H1 (cell line): ENCODE measurements around the gene PSMB11. TPM values are rescaled to one million over a fixed set of nuclear protein-coding genes. Genes with fewer than 3 reads are reported as not detected.

ENCODE experiments used
- CTCF ChIA-PET: fragments of 300-600 bp; sonication (Branson Sonifier 250); formaldehyde crosslinking; loops from one replicate; lab custom pipeline; 2021; ENCODE audit not compliant: partially characterized antibody; lab: Charles Lee
- POLR2A ChIA-PET: fragments of 300-600 bp; sonication (Branson Sonifier 250); formaldehyde crosslinking; loops from one replicate; lab custom pipeline; 2021; ENCODE audit warnings: inconsistent platforms; ENCODE audit not compliant: partially characterized antibody; lab: Charles Lee
- DNase-seq, 2 experiments: peaks; one replicate each; pipeline versions ENCODE4 v3.0.0 to v3.0.0-alpha.2; 2010 to 2022; ENCODE audit warnings: low spot score in 2 of 2, low read depth in 1 of 2, mixed read lengths in 1 of 2
- FAIRE-seq: peaks from 2 replicates; lab custom pipeline; 2011; peaks lifted over from hg19 to GRCh38; lab: Jason Lieb, UNC
- H2AFZ ChIP-seq: 2 replicates; pipeline ENCODE4 v1.8.1; 2012; ENCODE audit warnings: low read length, inconsistent platforms
- H2AK5ac ChIP-seq: 2 replicates; pipeline ENCODE4 v1.6.1; 2013; ENCODE audit warnings: low read depth, low read length
- H2BK120ac ChIP-seq: replicated peaks from 2 replicates; pipeline ENCODE3; 2013; ENCODE audit warnings: low read depth, low read length, inconsistent platforms
- H2BK12ac ChIP-seq: 2 replicates; pipeline ENCODE4 v1.6.1; 2013; ENCODE audit warnings: low read depth, low read length
- H2BK15ac ChIP-seq: 2 replicates; pipeline ENCODE4 v1.6.1; 2013; ENCODE audit warnings: low read length
- H2BK20ac ChIP-seq: 2 replicates; pipeline ENCODE4 v1.6.1; 2013; ENCODE audit warnings: low read length
- H2BK5ac ChIP-seq: 2 replicates; pipeline ENCODE4 v1.6.1; 2013; ENCODE audit warnings: low read depth, low read length
- H3K14ac ChIP-seq: 2 replicates; pipeline ENCODE4 v1.6.1; 2013; ENCODE audit warnings: inconsistent platforms; ENCODE audit not compliant: insufficient read length
- H3K18ac ChIP-seq: 2 replicates; pipeline ENCODE4 v1.6.1; 2013; ENCODE audit warnings: low read length; ENCODE audit errors: extremely low read depth
- H3K23ac ChIP-seq: 2 replicates; pipeline ENCODE4 v1.6.1; 2013; ENCODE audit warnings: inconsistent platforms; ENCODE audit not compliant: insufficient read length
- H3K23me2 ChIP-seq: 2 replicates; pipeline ENCODE4 v1.6.1; 2013; ENCODE audit warnings: low read depth, low read length
- H3K27ac ChIP-seq: 2 replicates; pipeline ENCODE4 v1.6.1; 2011; ENCODE audit warnings: low read depth, low read length, inconsistent platforms
- H3K27me3 ChIP-seq, 4 experiments: replicated peaks in 1 of 4; 1 replicate in 1 of 4; 2 replicates in 3 of 4; pipeline versions ENCODE4 v1.6.1 to v1.8.1; 2011 to 2013; ENCODE audit warnings: low read length in 3 of 4, mild to moderate bottlenecking in 3 of 4, inconsistent platforms in 2 of 4, mixed read lengths in 2 of 4, moderate library complexity in 1 of 4; ENCODE audit not compliant: control insufficient read depth in 3 of 4, insufficient read depth in 3 of 4; ENCODE audit errors: extremely low read depth in 1 of 4
- H3K36me3 ChIP-seq, 4 experiments: 2 replicates each; pipeline versions ENCODE4 v1.6.1 to v1.8.1; 2011 to 2013; ENCODE audit warnings: mild to moderate bottlenecking in 4 of 4, low read length in 3 of 4, moderate library complexity in 2 of 4, control low read depth in 1 of 4, inconsistent platforms in 1 of 4; ENCODE audit not compliant: insufficient read depth in 4 of 4, control insufficient read depth in 2 of 4
- H3K4ac ChIP-seq: replicated peaks from 2 replicates; pipeline ENCODE3; 2013; ENCODE audit warnings: low read length, low read depth, mixed read lengths, inconsistent platforms; ENCODE audit not compliant: insufficient read length
- H3K4me1 ChIP-seq, 4 experiments: replicated peaks in 1 of 4; 1 replicate in 1 of 4; 2 replicates in 3 of 4; pipeline versions ENCODE4 v1.6.1 to v1.8.1; 2011 to 2013; ENCODE audit warnings: low read length in 3 of 4, inconsistent platforms in 2 of 4, mixed read lengths in 1 of 4; ENCODE audit not compliant: insufficient read depth in 4 of 4, control insufficient read depth in 3 of 4
- H3K4me2 ChIP-seq, 2 experiments: 2 replicates each; pipeline versions ENCODE4 v1.6.1 to v1.8.1; 2011 to 2013; ENCODE audit warnings: low read depth in 2 of 2, low read length in 2 of 2, control low read depth in 1 of 2, inconsistent platforms in 1 of 2, mild to moderate bottlenecking in 1 of 2; ENCODE audit not compliant: insufficient read depth in 1 of 2
- H3K4me3 ChIP-seq, 4 experiments: fragments of 200-600, 300-600 bp in 1 of 4; sonication (generic), shearing (Covaris generic), sonication (Bioruptor Twin) in 1 of 4; 2 replicates each; pipeline versions ENCODE4 v1.5.1 to v1.8.1; 2011 to 2016; ENCODE audit warnings: low read length in 4 of 4, low read depth in 3 of 4, control low read depth in 2 of 4, inconsistent platforms in 2 of 4, mild to moderate bottlenecking in 2 of 4, mixed read lengths in 1 of 4, moderate library complexity in 1 of 4; ENCODE audit not compliant: insufficient read depth in 2 of 4; ENCODE audit errors: extremely low read depth in 1 of 4
- H3K56ac ChIP-seq: replicated peaks from 2 replicates; pipeline ENCODE3; 2013; ENCODE audit warnings: low read depth, mild to moderate bottlenecking, mixed read lengths, low read length, inconsistent platforms; ENCODE audit not compliant: insufficient read length
- H3K79me1 ChIP-seq: 2 replicates; pipeline ENCODE4 v1.6.1; 2013; ENCODE audit warnings: low read depth, low read length, control low read depth
- H3K79me2 ChIP-seq, 2 experiments: 2 replicates each; pipeline versions ENCODE4 v1.6.1 to v1.8.1; 2012 to 2013; ENCODE audit warnings: low read length in 2 of 2, mild to moderate bottlenecking in 2 of 2, inconsistent platforms in 1 of 2; ENCODE audit not compliant: insufficient read depth in 2 of 2, control insufficient read depth in 1 of 2
- H3K9ac ChIP-seq, 4 experiments: replicated peaks in 1 of 4; 1 replicate in 1 of 4; 2 replicates in 3 of 4; pipeline versions ENCODE4 v1.6.1 to v1.8.1; 2011 to 2013; ENCODE audit warnings: low read depth in 3 of 4, low read length in 3 of 4, control low read depth in 2 of 4, mild to moderate bottlenecking in 2 of 4, moderate library complexity in 2 of 4, inconsistent platforms in 1 of 4; ENCODE audit errors: extremely low read depth in 1 of 4
- H3K9me3 ChIP-seq, 2 experiments: 2 replicates each; pipeline versions ENCODE4 v1.6.1 to v1.8.1; 2012 to 2013; ENCODE audit warnings: mild to moderate bottlenecking in 2 of 2, moderate library complexity in 2 of 2, control low read depth in 1 of 2, inconsistent platforms in 1 of 2, low read depth in 1 of 2, low read length in 1 of 2, mixed read lengths in 1 of 2; ENCODE audit not compliant: insufficient read depth in 2 of 2
- H4K20me1 ChIP-seq, 2 experiments: replicated peaks in 1 of 2; 2 replicates each; pipeline versions ENCODE3 to v1.8.1; 2011 to 2013; ENCODE audit warnings: inconsistent platforms in 2 of 2, low read length in 2 of 2, mild to moderate bottlenecking in 1 of 2; ENCODE audit not compliant: insufficient read depth in 2 of 2, control insufficient read depth in 1 of 2
- H4K5ac ChIP-seq: 2 replicates; pipeline ENCODE4 v1.6.1; 2013; ENCODE audit warnings: low read length, low read depth, mixed read lengths, inconsistent platforms; ENCODE audit not compliant: insufficient read length
- H4K8ac ChIP-seq: 2 replicates; pipeline ENCODE4 v1.8.0; 2013; ENCODE audit warnings: mild to moderate bottlenecking, moderate library complexity, low read length, inconsistent platforms; ENCODE audit not compliant: insufficient read depth; ENCODE audit errors: extremely low read depth
- H4K91ac ChIP-seq: replicated peaks from 2 replicates; pipeline ENCODE3; 2013; ENCODE audit warnings: low read length, mixed read lengths, inconsistent platforms; ENCODE audit not compliant: insufficient read length
- BRCA1 ChIP-seq: IDR thresholded peaks from 2 replicates; pipeline ENCODE4 v1.6.1; 2012; ENCODE audit warnings: low read depth, low read length, improper control_type of control experiment
- CBX5 ChIP-seq: fragments of 300-800, 300-1000 bp; sonication (generic); IDR thresholded peaks from 2 replicates; pipeline ENCODE4 v1.7.1; 2016; ENCODE audit warnings: antibody characterized with exemption, low read length, low read depth
- CTBP2 ChIP-seq: IDR thresholded peaks from 2 replicates; pipeline ENCODE4 v1.7.0; 2011; ENCODE audit warnings: borderline replicate concordance, mild to moderate bottlenecking, moderate library complexity, mixed read lengths, low read length; ENCODE audit not compliant: insufficient read depth, insufficient read length
- EP300 ChIP-seq, 2 experiments: IDR thresholded peaks; 1 replicate in 1 of 2; 2 replicates in 1 of 2; pipeline ENCODE4 v1.6.1; 2011 to 2012; ENCODE audit warnings: low read depth in 2 of 2, low read length in 2 of 2, mild to moderate bottlenecking in 2 of 2, borderline replicate concordance in 1 of 2, inconsistent platforms in 1 of 2, moderate library complexity in 1 of 2
- GABPA ChIP-seq: IDR thresholded peaks from 2 replicates; pipeline ENCODE4 v1.6.1; 2011; ENCODE audit warnings: mild to moderate bottlenecking, low read length, moderate library complexity, borderline replicate concordance; ENCODE audit not compliant: insufficient read depth
- JUN ChIP-seq: IDR thresholded peaks from 2 replicates; pipeline ENCODE4 v1.6.1; 2011; ENCODE audit warnings: low read depth, mild to moderate bottlenecking, improper control_type of control experiment, low read length
- KDM1A ChIP-seq: fragments of 200-600, 300-600 bp; sonication (generic); IDR thresholded peaks from 2 replicates; pipeline ENCODE4 v1.7.1; 2016; ENCODE audit warnings: mild to moderate bottlenecking, low read length, borderline replicate concordance
- KDM4A ChIP-seq: IDR thresholded peaks from one replicate; pipeline ENCODE4 v1.7.1; 2012; ENCODE audit warnings: low read depth, mild to moderate bottlenecking, moderate library complexity, low read length, inconsistent platforms; ENCODE audit not compliant: severe bottlenecking
- POLR2AphosphoS5 ChIP-seq: IDR thresholded peaks from 2 replicates; pipeline ENCODE4 v1.6.1; 2011; ENCODE audit warnings: low read depth, low read length
- RAD21 ChIP-seq, 2 experiments: IDR thresholded peaks in 1 of 2; conservative IDR thresholded peaks in 1 of 2; 2 replicates each; pipeline ENCODE4 v1.6.1; 2011; ENCODE audit warnings: low read depth in 2 of 2, low read length in 2 of 2, improper control_type of control experiment in 1 of 2, inconsistent platforms in 1 of 2, mild to moderate bottlenecking in 1 of 2, moderate library complexity in 1 of 2
- RFX5 ChIP-seq: IDR thresholded peaks from 2 replicates; pipeline ENCODE4 v1.6.1; 2011; ENCODE audit warnings: low read depth, low read length, improper control_type of control experiment, borderline replicate concordance
- SIX5 ChIP-seq: IDR thresholded peaks from 2 replicates; pipeline ENCODE4 v1.6.1; 2011; ENCODE audit warnings: mild to moderate bottlenecking, low read depth, low read length
- SUZ12 ChIP-seq: fragments of 200-600 bp; sonication (generic); IDR thresholded peaks from 2 replicates; pipeline ENCODE4 v1.6.1; 2012; ENCODE audit warnings: mild to moderate bottlenecking, inconsistent platforms, low read length, moderate library complexity, mixed read lengths
- TCF12 ChIP-seq: IDR thresholded peaks from 2 replicates; pipeline ENCODE4 v1.6.1; 2011; ENCODE audit warnings: low read depth, mild to moderate bottlenecking, low read length
- WGBS, 2 experiments: shearing (Covaris generic) in 1 of 2; methylation state at CpG; one replicate each; pipeline versions ENCODE4 v1.1.6 to v1.1.7; 2013 to 2015; ENCODE audit warnings: low lambda C conversion rate in 2 of 2, mixed read lengths in 2 of 2, inconsistent platforms in 1 of 2, low coverage in 1 of 2, missing lambda C conversion rate in 1 of 2; ENCODE audit not compliant: insufficient replicate concordance in 2 of 2, insufficient coverage in 1 of 2, insufficient read length in 1 of 2; ENCODE audit errors: extremely low coverage in 1 of 2, missing lambda C conversion rate in 1 of 2; 5-methylcytosine and 5-hydroxymethylcytosine counted together
- polyA plus RNA-seq, 7 experiments: library from polyadenylated mRNA; depleted of rRNA in 3 of 7; stranded (reverse) in 5 of 7; unstranded in 2 of 7; fragments of >200 nt in 5 of 7; fragments of 200-250 nt in 2 of 7; gene quantifications; 1 replicate in 5 of 7; 2 replicates in 1 of 7; 4 replicates in 1 of 7; pipeline versions ENCODE4 v1.2.1 to v1.2.3, GENCODE V29; 2011 to 2013; ENCODE audit warnings: missing spikeins in 2 of 7, mixed read lengths in 2 of 7
- total RNA-seq: library from RNA; stranded (reverse); fragmentation: NEBNext Ultra II Directional; extraction: Animal tissue kit (Norgen Biotek cat#: 25700); gene quantifications from 2 replicates; pipeline ENCODE4 v1.2.1, GENCODE V29; 2021

The PSMB11 gene
- total and polyA plus RNA-seq, 2 of the 8 experiments (the other 6 are each of a cell fraction or from before 2014, with no cell fraction given): not detected

DNA sequence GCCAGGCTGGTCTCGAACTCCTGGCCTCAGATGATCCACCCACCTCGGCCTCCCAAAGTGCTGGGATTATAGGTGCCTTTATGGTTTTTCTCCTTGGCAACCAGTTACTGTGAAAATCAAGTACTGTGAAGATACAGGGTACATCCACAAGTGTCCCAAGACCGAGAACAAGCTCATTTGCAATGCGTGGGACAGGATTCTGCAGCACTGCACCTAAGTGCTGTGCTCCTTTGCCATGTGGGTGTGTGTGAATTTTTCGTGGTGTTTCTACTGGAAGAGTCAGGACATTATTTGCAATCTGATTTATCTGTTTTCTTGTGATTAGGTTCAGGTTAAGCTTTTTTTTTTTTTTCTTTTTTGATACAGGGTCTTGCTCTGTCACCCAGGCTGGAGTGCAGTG, 24.9 kb upstream of the PSMB11 start:
- Histone ChIP-seq H2AK5ac (no peak overlapping the region), H3K4me2 (no peak overlapping the region), H2BK5ac (no peak overlapping the region), H4K20me1 (no peaks in the 10 kb centered on the region), H2AFZ (no peak overlapping the region), H2BK120ac (no peak overlapping the region), H3K79me1 (no peaks in the 10 kb centered on the region), H4K91ac (no peak overlapping the region), H4K5ac (no peak overlapping the region), H3K18ac (no peak overlapping the region), H3K9ac (no peak overlapping the region), H3K36me3 (no peaks in the 10 kb centered on the region), H3K23ac (no peak overlapping the region), H2BK15ac (no peak overlapping the region), H3K27ac (no peak overlapping the region), H3K4me3 (no peak overlapping the region), H3K9me3 (no peaks in the 10 kb centered on the region), H3K79me2 (no peaks in the 10 kb centered on the region), H3K14ac (no peak overlapping the region), H2BK20ac (no peak overlapping the region), H3K56ac (no peak overlapping the region), H4K8ac (no peak overlapping the region), H3K4ac (peak overlapping the region; percentile 53), H3K27me3 (no peaks in the 10 kb centered on the region), H3K23me2 (no peaks in the 10 kb centered on the region; the same call in 1 of the 2 replicates), H3K4me1 (no peaks in the 10 kb centered on the region), H2BK12ac (no peak overlapping the region)
- CTCF ChIA-PET: interaction anchor here (0.7 to 11.9 kb wide), 12 partner anchors 8 to 60 kb away, joined by 3 to 103 read pairs (median 4); partner anchors contain the start of gene AJUBA
- DNase-seq: no peak
- 93% methylated on average over 5 of the region's 5 CpGs; no CpG with 5 or more reads in 1 of the 2 experiments for WGBS, 2 experiments
- FAIRE-seq: no peak
- POLR2A ChIA-PET: interaction anchor here (1.3 to 10.9 kb wide), 5 partner anchors 8 to 52 kb away, joined by 3 to 94 read pairs (median 4); partner anchors contain the start of gene PSMB5
- TF ChIP-seq TCF12: no peak
- TF ChIP-seq GABPA: no peak
- no peak for TF ChIP-seq SIX5
- no peak for TF ChIP-seq CBX5
- TF ChIP-seq EP300 (IDR thresholded peaks at IDR 0.05; ENCODE audit: borderline replicate concordance in 1 of 2, low read depth in 2 of 2, low read length in 2 of 2): no peak
- no peak for TF ChIP-seq JUN
- TF ChIP-seq RFX5: no peak
- no peak for TF ChIP-seq KDM4A
- TF ChIP-seq POLR2AphosphoS5: no peak
- no peak for TF ChIP-seq BRCA1
- no peak for TF ChIP-seq KDM1A
- no peak for TF ChIP-seq CTBP2
- no peak for TF ChIP-seq SUZ12
- TF ChIP-seq RAD21 (IDR thresholded peaks at IDR 0.05 in 1 of 2, conservative IDR thresholded peaks at IDR 0.05 in 1 of 2; ENCODE audit: low read depth in 2 of 2, low read length in 2 of 2): no peak
